KOPT-K1 (cell line): ENCODE results near the gene PRKCI.
"Not testable (repeated sequence)": the region's sequence is repeated elsewhere in the genome, so short reads cannot be mapped to it uniquely, and the experiment has no call there.

ENCODE experiments used
- H3K27ac ChIP-seq: fragments of 200-600 bp; sonication (generic); 2 replicates; pipeline ENCODE4 v1.5.1; 2016; ENCODE audit warnings: antibody characterized with exemption, mild to moderate bottlenecking, low read depth, low read length; ENCODE audit not compliant: poor library complexity, severe bottlenecking
- H3K36me3 ChIP-seq: fragments of 200-600 bp; sonication (generic); 2 replicates; pipeline ENCODE4 v1.5.1; 2017; ENCODE audit warnings: antibody characterized with exemption, mild to moderate bottlenecking, low read length, moderate library complexity; ENCODE audit not compliant: insufficient read depth
- H3K9me3 ChIP-seq: fragments of 200-600 bp; sonication (generic); 2 replicates; pipeline ENCODE4 v1.5.1; 2017; ENCODE audit warnings: antibody characterized with exemption, low read length, mild to moderate bottlenecking; ENCODE audit not compliant: insufficient read depth, poor library complexity, severe bottlenecking

Gene PRKCI

GRCh38 chr3:170337420-170337819 lies 115.2 kb downstream of the PRKCI start:
- no peak overlapping the region for H3K27ac ChIP-seq
- H3K36me3 ChIP-seq = no peaks in the 10 kb centered on the region
- H3K9me3 ChIP-seq = peaks cover 34% of the 10 kb centered on the region

- peaks cover 34% of the 10 kb centered on the region for H3K9me3 ChIP-seq
- no peaks in the 10 kb centered on the region for H3K36me3 ChIP-seq
- H3K27ac ChIP-seq = no peak overlapping the region
These were observed 116.6 kb downstream of the PRKCI start for GRCh38 chr3:170338690-170339340.

DNA sequence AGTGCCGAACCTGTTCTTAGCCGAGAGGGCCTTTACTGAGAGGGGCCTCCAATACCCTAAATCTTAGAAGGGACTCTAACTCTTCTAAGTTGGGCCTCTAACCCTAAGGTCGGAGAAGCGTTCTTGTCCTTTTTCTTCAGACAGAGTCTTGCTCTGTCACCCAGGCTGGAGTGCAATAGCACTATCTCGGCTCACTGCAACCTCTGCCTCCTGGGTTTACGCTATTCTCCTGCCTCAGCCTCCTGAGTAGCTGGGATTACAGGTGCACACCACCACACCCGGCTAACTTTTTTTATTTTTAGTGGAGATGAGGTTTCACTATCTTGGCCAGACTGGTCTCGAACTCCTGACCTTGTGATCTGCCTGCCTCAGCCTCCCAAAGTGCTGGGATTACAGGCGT lies 120.0 kb downstream of the PRKCI start:
- not testable (repeated sequence) for H3K36me3 ChIP-seq, H3K27ac ChIP-seq
- H3K9me3 ChIP-seq = peaks cover 31% of the 10 kb centered on the region

DNA sequence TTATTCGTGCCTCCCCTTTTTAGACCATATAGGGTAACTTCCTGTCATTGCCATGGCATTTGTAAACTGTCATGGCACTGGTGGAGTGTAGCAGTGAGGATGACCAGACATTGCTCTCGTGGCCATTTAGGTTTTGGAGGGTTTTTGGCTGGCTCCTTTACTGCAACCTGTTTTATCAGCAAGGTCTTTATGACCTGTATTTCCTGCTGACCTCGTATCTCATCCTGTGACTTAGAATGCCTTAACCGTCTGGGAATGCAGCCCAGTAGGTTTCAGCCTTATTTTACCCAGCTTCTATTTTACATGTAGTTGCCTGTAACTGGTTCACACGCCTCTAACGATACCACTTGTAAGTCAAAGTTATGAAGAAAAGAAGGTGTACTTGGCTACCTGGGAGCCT lies 121.6 kb downstream of the PRKCI start:
- peaks cover 15% of the 10 kb centered on the region for H3K9me3 ChIP-seq
- not testable (repeated sequence) for H3K27ac ChIP-seq, H3K36me3 ChIP-seq

- Histone ChIP-seq H3K27ac (no peak overlapping the region), H3K9me3 (peaks cover 4% of the 10 kb centered on the region), H3K36me3 (no peaks in the 10 kb centered on the region)
These were observed 122.7 kb downstream of the PRKCI start for GRCh38 chr3:170344971-170345370.

GRCh38 chr3:170346481-170347392 lies 124.5 kb downstream of the PRKCI start:
- Histone ChIP-seq H3K9me3 (no peaks in the 10 kb centered on the region), H3K27ac (no peak overlapping the region)

DNA sequence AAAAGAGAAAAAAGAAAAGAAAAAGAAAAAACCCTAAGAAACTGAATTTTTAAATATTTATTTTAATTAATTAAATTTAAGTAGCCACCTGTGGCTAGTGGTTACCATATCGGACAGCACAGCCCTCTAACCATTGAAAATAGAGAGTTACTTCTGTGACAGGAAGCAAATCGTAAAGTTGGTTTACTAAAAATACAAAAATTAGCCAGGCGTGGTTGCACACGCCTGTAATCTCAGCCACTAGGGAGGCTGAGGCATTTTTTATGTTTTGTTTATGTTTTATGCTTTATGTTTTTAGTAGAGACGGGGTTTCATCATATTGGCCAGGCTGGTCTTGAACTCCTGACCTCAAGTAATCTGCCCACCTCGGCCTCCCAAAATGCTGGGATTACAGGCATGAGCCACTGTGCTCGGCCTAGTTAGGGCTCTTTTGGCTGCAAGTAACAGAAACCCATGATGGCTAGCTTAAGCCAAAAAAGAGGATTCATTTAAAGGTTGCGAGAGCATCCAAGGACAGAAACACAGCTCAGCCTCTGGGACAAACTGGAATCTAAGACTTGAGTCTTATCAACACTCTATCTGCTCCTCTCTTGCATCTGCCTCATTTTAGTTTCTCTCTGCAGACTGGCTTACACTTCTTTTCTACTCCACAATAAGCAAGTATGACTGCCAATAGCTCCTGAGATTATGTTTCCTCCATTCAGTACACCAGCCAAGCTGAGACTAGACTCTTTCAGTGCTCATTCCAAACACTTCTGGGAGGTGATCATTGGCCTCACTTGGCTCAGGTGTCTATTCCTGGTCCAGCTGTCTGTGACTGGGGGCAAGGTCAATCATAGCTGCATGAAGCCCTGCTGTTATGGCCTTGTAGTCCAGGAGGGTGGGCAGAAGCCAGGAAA lies 128.5 kb downstream of the PRKCI start:
- Histone ChIP-seq H3K9me3 (no peaks in the 10 kb centered on the region), H3K27ac (no peak overlapping the region), H3K36me3 (no peaks in the 10 kb centered on the region)

More at GRCh38 chr3:170346481-170347392, 124.5 kb downstream of the PRKCI start:
- H3K36me3 ChIP-seq = no peaks in the 10 kb centered on the region

GRCh38 chr3:170352936-170353335 lies 130.7 kb downstream of the PRKCI start:
- Histone ChIP-seq H3K27ac (no peak overlapping the region), H3K36me3 (no peaks in the 10 kb centered on the region), H3K9me3 (no peaks in the 10 kb centered on the region)

DNA sequence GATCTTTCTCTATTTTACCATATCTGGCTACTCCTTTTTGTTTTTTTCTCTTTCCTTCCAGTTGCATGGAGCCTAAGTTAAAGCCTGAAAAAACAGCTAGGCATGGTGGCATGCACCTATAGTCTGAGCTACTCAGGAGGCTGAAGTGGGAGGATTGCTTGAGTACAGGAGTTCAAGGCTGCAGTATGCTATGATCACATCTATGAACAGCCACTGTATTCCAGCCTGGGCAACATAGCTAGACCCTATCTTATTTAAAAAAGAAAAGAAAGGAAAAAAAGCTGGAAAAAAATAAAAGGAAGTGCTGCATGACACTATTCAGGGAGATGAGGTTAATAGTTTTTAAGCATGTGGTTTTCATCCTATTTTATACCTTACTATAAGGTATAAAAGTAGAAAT lies 131.3 kb downstream of the PRKCI start:
- H3K36me3 ChIP-seq = no peaks in the 10 kb centered on the region
- no peaks in the 10 kb centered on the region for H3K9me3 ChIP-seq
- H3K27ac ChIP-seq = no peak overlapping the region

- Histone ChIP-seq H3K9me3 (no peaks in the 10 kb centered on the region), H3K36me3 (no peaks in the 10 kb centered on the region), H3K27ac (no peak overlapping the region)
These were observed 132.5 kb downstream of the PRKCI start for GRCh38 chr3:170354760-170355159.
